Fibroblast of skin of abdomen (primary cell): ENCODE measurements around the gene FPGS. TPM values are rescaled to one million over a fixed set of nuclear protein-coding genes. Genes with fewer than 3 reads are reported as not detected.
A peak's percentile ranks its signal among the peaks of the same experiment; 100 is the strongest.
"Not testable (repeated sequence)": the region's sequence is repeated elsewhere in the genome, so short reads cannot be mapped to it uniquely, and the experiment has no call there.

Experiments used
- DNase-seq: peaks from one replicate; pipeline ENCODE4 v3.0.0-alpha.2; 2013
- polyA plus RNA-seq, 2 experiments: library from polyadenylated mRNA; unstranded; fragments of 120-200 nt; gene quantifications; one replicate each; pipeline ENCODE4 v1.2.1, GENCODE V29; 2013; ENCODE audit not compliant: insufficient read length in 2 of 2

FPGS gene, protein sequence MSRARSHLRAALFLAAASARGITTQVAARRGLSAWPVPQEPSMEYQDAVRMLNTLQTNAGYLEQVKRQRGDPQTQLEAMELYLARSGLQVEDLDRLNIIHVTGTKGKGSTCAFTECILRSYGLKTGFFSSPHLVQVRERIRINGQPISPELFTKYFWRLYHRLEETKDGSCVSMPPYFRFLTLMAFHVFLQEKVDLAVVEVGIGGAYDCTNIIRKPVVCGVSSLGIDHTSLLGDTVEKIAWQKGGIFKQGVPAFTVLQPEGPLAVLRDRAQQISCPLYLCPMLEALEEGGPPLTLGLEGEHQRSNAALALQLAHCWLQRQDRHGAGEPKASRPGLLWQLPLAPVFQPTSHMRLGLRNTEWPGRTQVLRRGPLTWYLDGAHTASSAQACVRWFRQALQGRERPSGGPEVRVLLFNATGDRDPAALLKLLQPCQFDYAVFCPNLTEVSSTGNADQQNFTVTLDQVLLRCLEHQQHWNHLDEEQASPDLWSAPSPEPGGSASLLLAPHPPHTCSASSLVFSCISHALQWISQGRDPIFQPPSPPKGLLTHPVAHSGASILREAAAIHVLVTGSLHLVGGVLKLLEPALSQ
- polyA plus RNA-seq (2013, experiment 1 of 2; ENCODE audit: insufficient read length), result 56.0 TPM
- polyA plus RNA-seq (2013, experiment 2 of 2; ENCODE audit: insufficient read length), result 59.2 TPM

DNA sequence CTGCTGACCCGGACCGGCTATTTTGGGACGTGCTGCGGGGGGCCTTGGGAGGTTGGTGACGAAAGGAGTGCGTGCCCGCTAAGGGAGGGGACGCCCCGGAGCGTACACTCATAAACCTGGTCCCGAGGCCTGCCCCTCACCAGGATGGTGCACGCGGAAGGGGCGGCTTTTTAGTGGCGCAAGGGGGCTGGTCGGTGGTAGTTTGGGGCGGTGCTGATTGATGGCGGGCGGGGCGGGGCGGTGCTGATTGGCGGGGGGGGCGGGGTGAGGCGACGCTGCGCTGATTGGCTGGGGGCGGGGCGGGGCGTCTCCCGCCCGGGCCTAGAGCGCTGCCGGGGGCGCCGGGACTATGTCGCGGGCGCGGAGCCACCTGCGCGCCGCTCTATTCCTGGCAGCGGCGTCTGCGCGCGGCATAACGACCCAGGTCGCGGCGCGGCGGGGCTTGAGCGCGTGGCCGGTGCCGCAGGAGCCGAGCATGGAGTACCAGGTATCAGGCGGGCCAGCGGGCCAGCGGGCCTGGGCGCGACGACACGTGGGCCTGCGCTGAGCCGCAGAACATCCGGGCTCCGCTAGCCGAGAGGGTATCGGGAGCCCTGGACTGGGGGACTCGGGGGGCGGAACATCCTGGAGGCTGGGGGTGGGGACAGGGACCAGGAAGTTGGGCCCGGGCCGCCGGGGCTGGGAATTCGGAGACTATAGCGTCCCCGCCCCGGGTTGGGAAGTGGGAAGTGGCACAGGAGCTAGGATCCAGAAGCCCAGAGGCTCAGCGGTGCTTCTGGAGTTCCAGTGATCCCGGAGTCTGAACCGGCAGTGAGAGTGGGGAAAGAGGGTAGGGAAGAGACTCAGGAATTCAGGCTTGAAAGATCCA is at the start of gene FPGS:
FPGS (plus strand) TSS at position 307 of the 868 bp plus-strand sequence; CDS start at position 350, 43 bp downstream.
- peak; percentile 92 for DNase-seq

DNA sequence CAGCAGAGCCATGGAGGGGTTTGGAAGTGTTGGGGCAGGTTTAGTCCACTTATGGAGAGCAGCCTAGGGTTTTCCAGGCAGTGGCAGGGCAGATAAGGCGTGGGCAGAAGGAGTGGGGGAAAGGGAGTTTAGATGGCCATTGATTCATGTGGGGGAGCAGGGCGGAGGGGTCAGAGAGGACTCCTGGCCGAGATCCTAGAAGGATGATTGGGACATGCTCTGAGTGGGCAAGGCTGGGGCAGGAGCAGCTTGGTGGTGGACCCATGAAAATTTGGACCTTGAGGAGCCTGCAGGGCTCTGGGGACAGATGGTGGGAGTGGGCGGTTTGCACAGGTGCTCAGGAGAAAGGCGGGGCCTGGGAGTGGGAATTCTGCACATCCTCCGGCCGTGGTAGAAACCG is 49.5 kb upstream of the FPGS start:
- DNase-seq, result no peak

DNA sequence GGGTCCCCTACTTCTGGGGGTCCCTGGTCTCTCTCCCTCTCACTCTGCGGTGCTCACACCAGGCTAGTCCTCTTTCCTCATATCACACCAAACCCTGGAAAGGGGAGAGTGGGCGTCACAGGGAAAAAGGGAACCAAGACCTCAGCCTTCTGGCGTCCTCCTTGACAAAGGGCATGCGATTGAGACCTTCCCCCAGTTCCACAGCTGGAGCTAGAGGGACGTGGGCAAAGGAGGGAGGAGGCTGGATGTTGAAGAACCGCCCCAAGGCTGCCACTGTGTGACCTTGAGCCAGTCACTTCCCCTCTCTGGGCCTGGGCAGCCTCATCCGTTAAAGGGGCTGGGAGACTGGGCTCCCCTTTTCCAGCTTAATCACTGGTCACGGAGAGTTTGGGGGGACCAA is 49.1 kb upstream of the FPGS start:
- DNase-seq, result no peak

DNA sequence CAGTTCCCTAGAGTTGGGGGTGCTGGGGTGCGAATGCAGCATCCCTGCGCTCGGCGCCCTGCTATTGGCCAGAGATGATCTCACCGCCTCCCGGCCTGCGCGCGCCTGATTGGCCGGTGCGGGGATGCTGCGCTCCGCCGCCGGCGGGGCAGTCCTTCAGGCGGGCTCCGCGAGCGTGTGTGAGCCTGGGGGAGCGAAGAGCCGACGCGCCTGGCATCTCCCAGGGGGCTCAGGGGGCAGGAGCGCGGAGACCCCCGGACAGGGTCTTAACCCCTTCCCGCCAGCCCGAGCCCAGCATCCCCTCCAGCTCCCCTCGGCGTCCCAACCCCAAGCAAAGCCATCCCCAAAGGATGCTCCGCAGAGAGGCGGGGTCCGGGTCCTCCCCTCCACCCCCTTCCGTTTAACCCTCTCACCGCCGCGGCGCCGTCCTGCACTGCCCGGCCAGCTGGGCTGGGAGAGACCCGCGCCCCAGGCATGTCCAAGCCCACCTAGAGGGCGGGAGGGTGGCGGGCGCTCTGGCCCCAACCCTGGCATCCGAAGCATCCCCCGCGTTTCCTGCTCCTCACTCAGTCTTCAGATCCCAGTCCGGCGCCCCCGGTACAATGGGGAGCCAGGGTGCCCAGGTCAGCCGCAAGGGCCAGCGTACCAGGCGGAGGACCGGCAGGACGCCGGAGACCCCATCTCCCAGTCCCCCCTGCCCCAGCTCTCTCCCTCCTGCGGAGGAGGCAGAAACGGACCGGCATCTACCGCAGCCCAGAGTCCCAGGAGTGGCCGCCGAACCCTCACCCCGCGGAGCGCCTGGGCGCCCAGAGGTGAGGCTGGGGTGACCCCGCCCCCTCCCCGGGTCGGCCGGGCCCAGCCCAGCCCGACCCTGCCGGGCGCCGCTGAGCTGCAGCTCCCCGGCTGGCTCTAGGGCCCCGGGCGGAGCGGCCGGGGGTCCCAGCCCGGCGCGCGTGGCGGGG is 48.3 kb upstream of the FPGS start:
- DNase-seq, result no peak

DNA sequence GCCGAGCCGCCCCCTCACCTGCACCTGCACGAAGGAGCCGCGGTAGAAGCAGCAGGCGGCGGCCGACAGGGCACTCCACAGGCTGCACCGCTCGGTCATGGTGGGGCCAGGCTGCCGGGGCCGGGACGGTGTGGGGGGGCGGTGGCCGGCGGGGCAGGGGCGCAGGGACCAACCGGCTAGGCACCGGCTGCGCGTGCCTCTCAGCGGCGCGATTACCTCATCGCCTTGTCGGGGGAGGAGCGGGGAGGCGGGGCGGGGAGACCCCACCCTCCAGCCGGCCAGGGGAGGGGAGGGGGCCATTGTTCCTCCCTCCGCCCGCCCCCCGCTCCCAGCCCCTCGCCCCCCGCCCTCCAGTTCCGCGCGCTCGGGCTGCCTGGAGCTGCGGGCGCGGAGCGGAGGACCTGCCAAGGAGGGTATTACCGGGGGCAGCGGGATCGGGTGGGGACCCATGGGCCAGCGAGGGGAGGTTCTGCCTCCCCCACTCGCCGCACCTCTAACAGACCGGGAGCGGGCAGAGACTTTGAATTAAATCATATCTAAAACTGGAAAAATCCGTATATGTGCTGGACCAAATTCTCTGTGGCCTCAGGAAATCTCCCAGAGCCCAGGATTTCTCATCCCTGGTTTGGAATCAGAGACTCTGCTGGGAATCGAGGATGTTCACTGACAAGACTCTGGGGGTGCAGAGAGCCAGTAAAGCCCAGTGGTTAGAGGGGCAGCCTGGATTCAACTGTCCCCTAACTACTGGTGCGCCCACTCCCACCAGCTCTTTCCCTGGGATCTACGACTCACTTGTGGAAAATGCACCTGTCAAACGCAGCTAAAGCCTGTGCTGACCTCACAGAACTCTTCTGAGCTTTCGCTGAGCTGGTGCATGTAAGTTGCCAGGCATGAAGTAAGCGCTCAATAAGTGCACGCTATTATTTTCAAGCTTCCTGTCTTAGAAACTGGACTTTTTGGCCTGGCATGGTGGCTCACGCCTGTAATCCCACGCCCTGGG is 47.3 kb upstream of the FPGS start:
- DNase-seq, result no peak

DNA sequence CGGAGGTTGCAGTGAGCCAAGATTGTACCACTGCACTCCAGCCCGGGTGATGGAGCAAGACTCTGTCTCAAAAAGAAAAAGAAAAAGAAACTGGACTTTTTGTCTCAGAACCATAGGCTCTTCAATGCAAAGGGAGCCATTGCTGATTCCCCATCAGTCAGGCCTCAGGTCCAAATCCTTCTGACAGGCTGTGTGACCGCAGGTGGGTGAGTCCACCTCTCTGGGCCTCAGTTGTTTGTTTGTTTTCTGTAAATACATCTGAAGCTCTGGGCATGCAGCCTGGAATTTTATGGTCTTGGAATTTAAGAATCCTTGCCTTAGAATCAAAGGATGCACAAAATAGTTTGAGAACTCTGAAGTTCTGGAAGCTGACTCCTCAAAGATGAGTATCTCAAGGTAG is 46.4 kb upstream of the FPGS start:
- DNase-seq, result no peak

DNA sequence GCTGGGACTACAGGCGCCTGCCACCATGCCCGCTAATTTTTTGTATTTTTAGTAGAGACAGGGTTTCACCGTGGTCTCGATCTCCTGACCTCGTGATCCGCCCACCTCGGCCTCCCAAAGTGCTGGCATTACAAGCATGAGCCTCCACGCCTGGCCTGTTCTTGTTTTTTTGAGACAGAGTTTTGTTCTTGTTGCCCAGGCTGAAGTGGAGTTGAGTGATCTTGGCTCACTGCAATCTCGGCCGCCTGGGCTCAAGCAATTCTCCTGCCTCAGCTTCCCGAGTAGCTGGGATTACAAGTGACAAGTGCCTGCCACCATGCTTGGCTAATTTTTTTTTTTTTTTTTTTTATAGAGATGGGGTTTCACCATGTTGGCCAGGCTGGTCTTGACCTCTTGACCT is 45.9 kb upstream of the FPGS start:
- DNase-seq, result not testable (repeated sequence)

DNA sequence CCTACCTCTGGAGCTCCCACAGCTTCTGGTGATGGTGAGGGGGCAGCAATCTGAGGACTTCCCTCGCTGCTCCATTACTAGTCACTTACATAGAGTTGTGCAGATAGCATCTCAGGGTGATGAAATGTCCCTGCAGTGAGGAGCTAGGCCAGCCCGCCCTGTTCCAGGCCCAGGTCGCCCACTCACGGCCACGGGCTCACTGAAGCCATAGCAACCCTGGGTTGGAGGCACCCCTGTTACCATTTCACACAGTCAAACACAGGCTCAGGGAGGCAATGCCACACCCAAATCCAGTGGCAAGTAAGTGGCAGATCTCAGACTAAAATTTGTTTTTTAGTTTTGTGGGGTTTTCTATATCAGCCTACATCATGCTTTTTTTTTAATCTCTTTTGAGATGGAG is 43.8 kb upstream of the FPGS start:
- DNase-seq, result no peak

DNA sequence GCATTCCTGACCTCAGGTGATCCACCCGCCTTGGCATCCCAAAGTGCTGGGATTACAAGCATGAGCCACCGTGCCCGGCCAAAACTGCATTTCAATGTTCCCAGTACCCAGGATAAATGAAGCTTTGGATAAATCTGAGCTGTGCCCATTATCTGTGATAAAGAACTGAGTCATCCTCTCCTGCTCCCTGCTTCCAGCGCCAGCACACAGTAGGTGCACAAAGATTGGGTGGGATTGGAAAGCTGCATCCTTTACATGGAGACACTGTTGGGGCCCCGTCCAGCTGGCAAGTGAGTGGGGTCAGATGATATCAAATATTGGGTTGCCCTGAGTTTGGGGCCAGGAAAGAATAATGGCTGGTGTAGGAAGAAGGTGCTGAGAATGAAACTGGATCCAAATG is 41.6 kb upstream of the FPGS start:
- no peak for DNase-seq

DNA sequence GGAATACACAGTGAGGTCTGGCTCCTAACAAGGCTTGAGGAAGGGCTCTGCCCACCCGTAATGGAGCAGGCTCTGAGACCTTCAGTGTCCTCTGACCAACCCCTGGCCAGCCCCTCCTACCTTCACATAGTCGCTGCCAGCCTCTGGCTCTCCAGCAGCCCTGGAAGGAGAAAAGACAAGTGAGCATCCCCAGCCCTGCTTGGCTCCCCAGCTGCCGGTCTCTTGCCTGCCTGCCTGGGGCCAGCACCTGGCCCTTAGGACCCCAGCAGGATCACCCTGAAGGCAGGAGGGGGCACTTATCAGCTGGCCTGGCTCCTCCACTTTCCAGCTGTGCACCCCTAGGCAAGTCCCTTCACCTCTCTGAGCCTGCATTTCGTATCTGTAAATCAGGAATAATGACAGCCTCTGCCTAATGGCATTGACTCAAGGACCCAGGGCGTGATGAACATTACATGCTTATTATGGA is 41.2 kb upstream of the FPGS start:
- no peak for DNase-seq

DNA sequence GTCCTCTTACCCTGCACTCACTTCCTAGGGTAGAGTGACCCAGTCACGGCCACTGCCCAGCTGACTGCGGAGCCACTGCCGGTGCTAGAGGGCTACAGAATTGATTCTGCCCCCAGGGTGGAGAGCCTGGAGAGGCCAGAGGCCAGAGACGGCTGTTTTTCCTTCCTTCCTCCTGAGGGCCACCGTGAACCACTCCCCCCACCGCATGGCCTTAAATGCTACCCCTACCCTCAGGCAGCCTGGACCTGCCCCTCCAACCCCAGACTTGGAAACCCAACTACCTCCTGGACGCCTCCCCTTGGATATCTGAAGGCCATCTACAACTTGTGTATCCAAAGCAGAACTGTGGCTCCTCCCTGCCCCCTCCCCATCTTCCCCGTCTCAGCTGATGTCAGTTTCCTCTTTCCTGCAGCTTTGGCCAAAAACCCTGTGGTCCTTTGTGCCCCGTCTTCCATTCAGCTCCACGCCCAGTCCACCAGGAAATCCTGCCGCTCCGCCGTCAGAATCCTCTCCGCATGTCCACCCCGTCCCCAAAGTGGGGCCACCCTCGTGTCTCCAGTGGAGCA is 40.5 kb upstream of the FPGS start:
- DNase-seq, result no peak

DNA sequence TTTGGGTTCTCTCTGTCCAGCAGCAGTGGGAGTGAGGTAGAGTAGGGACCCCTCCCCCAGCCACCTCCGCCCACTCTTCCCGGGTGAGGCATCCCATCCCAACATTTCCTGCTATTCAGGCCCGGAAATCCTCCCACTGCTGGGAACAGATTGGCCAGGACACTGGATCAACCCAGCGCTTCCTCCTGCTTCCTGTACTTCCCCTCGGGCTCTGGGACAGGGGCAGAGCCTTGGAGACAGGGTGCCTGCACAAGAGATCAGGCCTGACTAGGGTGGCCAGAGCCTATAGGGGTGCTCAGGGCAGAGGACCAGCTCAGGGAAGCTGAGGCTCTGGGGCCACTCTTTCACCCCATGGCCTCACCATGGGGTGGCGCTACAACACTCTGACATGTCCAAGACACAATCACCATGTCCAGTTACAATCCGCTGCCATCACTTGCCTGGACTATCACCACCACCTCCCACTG is 38.7 kb upstream of the FPGS start:
- no peak for DNase-seq

DNA sequence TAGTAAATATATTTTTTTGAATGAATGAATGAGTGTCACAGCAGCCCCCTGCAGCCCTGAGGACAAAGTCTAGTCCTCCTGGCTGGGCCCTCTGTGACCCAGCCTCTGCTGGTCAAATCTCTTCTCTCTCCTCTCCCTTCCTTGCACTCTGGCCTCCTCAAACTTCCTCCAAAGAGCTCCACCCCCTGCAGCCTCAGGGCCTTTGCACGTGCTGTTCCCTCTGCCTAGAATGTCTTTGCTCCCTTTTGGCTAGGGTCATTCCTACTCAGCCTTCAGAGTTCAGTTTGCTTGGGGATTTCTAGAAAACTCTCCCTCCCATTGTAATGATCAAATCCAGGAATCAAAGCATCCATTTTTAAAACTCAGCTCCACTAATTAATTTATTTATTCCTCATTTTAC is 37.3 kb upstream of the FPGS start:
- no peak for DNase-seq

DNA sequence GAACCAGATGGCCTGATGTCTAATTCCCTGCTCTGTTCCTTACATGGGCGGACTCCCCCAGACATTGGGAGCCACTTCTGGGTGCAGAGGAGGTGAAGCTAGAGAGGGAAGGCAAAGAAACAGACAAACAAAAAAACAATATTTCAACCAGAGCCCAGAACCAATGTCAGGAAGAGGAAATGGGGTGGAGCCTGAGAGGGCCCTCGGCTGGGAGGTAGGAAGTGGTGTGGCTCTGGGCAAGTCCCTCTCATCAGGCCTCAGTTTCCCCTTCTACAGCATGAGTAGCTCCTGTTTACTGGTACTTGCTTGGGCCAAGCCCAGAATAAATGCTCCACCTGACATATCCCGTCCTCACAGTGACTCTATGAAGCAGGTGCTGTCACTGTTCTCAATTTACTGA is 35.3 kb upstream of the FPGS start:
- no peak for DNase-seq

DNA sequence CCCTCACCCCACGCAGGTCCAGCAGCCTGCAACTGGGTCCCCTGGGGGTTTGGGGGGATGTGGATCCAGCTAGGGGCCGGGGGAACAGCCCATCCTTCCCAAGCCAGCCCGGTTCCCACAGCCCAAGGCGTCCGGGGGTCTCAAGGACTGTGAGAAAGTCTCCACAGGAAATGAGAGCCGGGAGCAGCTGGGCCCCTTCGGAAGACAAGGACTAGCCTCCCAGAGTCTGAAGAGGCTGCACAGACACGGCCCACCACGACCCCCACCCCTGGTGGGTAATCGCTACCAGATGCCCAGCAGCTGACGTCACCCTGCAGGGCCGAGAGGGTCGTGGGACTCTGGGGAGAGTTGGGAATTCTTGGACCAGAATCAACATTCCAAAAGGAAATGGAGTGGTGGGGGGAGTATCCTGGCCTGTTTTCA is 34.8 kb upstream of the FPGS start:
- DNase-seq, result peak; percentile 65

DNA sequence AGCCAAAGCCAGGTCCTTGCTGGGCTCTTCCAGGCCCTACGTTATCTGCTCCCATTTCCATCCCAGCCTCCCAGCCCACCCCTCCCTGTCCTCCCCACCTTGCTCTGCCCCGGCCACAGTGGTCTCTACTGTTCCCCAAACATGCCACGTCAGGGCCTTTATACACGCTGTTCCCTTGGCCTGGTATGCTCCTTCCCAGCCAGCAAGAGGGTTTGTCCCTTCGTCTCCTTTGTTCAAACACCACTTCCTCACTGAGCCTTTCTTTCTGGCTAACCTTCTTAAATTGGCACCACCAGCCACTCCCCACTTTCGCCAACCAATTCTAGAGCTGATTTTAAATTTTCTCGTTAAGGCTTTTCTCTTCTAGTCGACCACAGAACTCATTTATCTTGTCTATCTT is 34.0 kb upstream of the FPGS start:
- no peak for DNase-seq

DNA sequence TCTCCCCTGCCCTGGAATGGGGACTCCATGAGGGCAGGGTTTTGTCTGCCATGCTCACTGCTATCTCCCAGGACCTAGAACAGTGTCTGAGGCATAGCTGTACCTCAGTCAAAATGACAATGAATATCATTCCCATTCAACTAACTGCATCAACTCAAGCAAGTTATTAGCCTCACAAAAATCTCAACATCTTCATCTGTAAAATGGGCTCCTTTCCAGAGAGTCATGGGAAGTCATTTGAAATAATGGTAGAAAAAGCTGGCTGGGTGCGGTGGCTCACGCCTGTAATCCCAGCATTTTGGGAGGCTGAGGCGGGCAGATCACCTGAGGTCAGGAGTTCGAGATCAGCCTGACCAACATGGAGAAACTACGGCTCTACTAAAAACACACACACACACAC is 33.6 kb upstream of the FPGS start:
- no peak for DNase-seq

DNA sequence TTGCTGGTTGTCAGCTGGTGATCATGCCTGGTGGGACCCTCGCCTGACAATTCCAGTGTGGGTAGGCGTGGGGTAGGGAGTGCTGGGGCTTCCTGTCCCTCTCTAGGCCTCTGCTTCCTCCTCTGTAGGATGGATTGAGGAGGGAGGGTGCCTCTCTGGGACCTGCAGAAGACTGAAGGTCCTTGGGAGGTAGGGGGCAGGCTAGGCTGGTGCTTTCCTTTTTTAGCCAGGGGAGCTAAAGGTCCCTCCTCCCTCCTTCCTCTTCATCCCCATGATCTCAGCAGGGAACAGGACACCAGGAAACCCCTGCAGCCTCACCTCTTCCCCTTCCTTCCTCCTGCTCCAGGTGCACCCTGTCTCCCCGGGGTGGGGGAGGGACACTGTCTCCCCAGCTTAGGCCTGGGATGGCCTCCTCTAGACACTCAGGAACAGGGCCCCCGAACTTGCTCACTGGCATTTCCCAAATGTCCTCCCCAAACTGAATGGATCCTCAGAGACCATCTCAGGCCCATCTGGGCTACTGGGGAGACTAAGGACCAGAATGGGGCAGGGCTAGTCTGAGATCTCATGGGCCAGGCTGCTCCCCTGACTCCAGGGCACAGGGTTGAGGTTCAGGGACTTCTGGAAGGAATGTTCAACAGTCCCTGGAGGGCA is 32.6 kb upstream of the FPGS start:
- DNase-seq, result no peak

DNA sequence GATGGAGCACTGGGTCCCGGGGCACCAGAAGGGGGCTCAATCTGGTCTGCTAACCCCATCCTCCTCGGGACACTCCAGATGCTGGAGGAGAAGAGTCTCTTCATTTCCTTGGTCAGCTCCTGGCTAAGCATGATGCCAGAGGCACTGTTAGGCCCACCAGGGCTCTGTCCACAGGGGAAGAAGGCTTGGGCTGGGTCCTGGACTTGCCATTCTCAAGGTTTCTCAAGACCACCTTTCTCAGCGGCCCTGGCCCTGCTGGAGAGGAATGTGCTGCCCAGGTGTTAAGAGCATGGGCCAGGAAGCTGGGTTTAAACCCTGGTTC is 32.1 kb upstream of the FPGS start:
- no peak for DNase-seq
